GM12874 (cell line): Measurements from ENCODE around the gene CCSER1.

Experiments
- CTCF ChIP-seq: IDR thresholded peaks from 2 replicates; pipeline ENCODE4 v1.5.1; 2011; ENCODE audit warnings: low read depth, mild to moderate bottlenecking, control low read depth, low read length, moderate library complexity; ENCODE audit not compliant: insufficient read depth

CCSER1 gene

GRCh38 chr4:91170768-91171167 is 1043.6 kb downstream of the CCSER1 start:
- TF ChIP-seq CTCF: no peak

- TF ChIP-seq CTCF: no peak
Measured at GRCh38 chr4:91171217-91171616, 1044.0 kb downstream of the CCSER1 start.

- no peak for TF ChIP-seq CTCF
Measured at GRCh38 chr4:91198951-91199350, 1071.8 kb downstream of the CCSER1 start.

- no peak for TF ChIP-seq CTCF
Measured at GRCh38 chr4:91207535-91207934, 1080.3 kb downstream of the CCSER1 start.

GRCh38 chr4:91212211-91212610 is 1085.0 kb downstream of the CCSER1 start:
- TF ChIP-seq CTCF: no peak

DNA sequence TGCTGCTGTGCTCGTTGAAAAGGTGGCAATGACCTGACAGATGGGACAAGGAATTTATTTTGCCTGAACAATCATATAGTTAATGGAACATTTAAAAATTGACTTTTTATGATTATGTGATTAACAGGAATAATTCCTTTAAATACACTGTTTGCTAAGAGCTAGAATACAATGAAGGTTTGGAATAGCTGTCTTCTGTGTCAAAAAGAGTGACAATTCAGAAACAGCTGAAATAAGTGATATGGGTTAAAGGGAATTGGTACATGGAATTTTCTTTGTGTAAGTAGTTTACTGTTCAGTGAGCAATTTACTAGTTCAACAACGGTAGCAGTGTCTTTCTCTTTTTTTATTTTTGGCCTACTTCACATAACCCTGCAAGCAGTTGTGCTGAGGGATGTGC is 1093.1 kb downstream of the CCSER1 start:
- no peak for TF ChIP-seq CTCF

- no peak for TF ChIP-seq CTCF
Measured at GRCh38 chr4:91222014-91222413, 1094.8 kb downstream of the CCSER1 start.

DNA sequence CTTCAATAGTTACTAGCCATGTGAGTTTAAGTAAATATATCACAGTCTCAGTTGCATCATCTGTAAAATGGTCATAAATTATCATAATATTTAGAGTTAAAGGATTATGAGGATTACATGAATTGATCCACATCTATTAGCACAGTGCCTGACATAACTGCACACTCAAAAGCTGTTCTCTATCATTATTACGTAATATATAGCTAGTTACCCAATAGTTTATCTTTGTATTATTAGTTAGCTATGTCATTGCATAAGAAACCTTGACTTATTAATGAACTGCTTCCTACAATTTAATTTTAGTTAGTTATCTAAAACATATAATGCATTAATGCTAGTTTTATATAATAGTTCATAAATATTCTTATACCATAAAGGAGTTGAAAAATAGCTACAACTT is 1099.7 kb downstream of the CCSER1 start:
- no peak for TF ChIP-seq CTCF
